ENCODE measurements around the gene PSAP.

- TF ChIP-seq CTCF (IDR thresholded peaks at IDR 0.05) (no peak), ZFX (IDR thresholded peaks at IDR 0.05; ENCODE audit: borderline replicate concordance) (no peak)
These were observed 55.8 kb downstream of the PSAP start for GRCh38 chr10:71795248-71795647.
